ENCODE data around the gene FBXW9.

Gene FBXW9

DNA sequence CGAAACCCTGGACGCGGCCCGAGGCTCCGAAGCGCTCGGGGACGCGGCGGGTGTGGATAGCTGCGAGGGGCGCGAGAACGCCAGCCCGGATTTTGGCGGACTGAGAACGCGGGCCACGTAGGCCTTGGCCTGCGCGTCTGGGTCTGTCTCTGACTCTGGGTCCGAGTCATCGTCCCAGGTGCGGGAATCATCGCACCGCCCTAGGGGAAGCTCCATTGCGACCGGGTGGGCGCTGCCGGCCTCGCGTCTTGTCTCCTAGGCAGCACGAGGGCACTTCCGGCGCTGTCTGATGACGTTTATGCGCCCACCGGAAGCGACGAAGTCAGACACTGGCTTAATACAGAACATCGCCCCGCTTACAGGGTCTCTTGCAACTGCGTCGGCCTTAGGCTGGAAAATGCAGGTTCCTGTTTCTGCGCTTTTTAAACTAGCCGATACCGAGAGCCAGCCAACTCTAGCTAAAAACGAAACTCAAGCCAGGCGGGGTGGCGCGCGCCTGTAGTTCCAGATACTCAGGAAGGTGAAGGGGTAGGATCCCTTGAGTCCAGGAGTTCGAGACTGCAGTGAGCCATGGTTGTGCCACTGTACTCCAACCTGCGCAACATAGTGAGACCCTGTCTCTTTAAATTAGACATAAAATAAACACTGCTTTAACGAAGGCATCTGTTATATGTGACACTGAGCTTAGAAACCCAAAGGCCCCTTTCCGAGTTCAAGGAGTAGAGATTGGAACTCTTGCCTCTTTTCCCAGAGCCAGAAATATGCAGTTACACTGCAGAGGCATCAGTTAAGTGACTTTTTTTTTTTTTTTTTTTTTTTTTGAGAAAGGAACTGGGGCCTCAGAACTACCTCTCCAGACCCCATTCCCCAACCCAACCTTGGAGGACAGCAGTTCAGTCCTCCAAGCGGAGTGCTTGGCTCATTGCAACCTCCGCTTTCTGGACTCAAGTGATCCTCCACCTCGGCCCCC lies at the start of gene FBXW9:
Gene FBXW9, minus strand, starts transcription at position 266 of the 970 bp plus-strand sequence. Its CDS starts 50 bp downstream, at position 216.
- peak within 1 kb of the TSS; percentile 81 for H3K4me3 ChIP-seq (ENCODE audit: low read depth, low read length)
- TF ChIP-seq POLR2A (IDR thresholded peaks at IDR 0.05; ENCODE audit: extremely low read depth, insufficient read length) (peak; percentile 68), MYC (IDR thresholded peaks at IDR 0.05; ENCODE audit: low read depth, low read length) (peak; percentile 56; the same call in 1 of the 2 replicates)
- TF ChIP-seq, protein P1, sequence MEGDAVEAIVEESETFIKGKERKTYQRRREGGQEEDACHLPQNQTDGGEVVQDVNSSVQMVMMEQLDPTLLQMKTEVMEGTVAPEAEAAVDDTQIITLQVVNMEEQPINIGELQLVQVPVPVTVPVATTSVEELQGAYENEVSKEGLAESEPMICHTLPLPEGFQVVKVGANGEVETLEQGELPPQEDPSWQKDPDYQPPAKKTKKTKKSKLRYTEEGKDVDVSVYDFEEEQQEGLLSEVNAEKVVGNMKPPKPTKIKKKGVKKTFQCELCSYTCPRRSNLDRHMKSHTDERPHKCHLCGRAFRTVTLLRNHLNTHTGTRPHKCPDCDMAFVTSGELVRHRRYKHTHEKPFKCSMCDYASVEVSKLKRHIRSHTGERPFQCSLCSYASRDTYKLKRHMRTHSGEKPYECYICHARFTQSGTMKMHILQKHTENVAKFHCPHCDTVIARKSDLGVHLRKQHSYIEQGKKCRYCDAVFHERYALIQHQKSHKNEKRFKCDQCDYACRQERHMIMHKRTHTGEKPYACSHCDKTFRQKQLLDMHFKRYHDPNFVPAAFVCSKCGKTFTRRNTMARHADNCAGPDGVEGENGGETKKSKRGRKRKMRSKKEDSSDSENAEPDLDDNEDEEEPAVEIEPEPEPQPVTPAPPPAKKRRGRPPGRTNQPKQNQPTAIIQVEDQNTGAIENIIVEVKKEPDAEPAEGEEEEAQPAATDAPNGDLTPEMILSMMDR (IDR thresholded peaks at IDR 0.05; ENCODE audit: low read depth, low read length), result no peak
- TF ChIP-seq, protein P2, sequence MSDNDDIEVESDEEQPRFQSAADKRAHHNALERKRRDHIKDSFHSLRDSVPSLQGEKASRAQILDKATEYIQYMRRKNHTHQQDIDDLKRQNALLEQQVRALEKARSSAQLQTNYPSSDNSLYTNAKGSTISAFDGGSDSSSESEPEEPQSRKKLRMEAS (IDR thresholded peaks at IDR 0.05; ENCODE audit: low read depth, low read length), result peak; percentile 80
- DNase-seq (ENCODE audit: low read depth), result peak; percentile 97

DNA sequence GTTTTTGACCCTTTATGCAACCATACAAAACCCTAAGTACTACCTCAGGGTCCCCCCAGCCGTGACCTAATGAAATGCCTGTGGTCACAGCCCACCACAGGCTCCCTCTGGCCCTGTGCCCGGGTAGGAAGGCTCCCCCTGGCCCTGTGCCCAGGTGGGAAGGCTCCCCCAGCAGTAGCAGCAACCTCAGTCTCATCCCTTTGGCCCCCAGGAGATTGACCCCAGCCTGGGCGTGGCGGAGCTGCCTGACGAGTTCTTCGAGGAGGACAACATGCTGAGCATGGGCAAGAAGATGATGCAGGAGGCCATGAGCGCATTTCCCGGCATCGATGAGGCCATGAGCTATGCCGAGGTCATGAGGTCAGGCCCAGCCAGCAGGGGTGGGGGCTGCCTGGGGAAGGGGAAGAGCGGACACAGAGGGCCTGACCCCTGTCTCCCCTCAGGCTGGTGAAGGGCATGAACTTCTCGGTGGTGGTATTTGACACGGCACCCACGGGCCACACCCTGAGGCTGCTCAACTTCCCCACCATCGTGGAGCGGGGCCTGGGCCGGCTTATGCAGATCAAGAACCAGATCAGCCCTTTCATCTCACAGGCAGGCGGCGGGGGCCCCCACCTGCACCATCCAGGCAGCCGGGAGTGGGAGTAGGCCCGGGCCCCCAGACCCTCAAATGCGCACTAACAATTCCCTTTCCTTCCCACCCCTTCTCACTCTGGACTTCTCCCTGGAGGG lies 48.9 kb upstream of the FBXW9 start:
- no peak for TF ChIP-seq MYC (IDR thresholded peaks at IDR 0.05; ENCODE audit: low read depth, low read length)
- TF ChIP-seq, protein P1 (IDR thresholded peaks at IDR 0.05; ENCODE audit: low read depth, low read length), result no peak
- TF ChIP-seq, protein P2 (IDR thresholded peaks at IDR 0.05; ENCODE audit: low read depth, low read length), result no peak
- TF ChIP-seq POLR2A (IDR thresholded peaks at IDR 0.05; ENCODE audit: extremely low read depth, insufficient read length), result no peak
- no peak for DNase-seq (ENCODE audit: low read depth)
- H3K4me3 ChIP-seq (ENCODE audit: low read depth, low read length), result no peak overlapping the region

DNA sequence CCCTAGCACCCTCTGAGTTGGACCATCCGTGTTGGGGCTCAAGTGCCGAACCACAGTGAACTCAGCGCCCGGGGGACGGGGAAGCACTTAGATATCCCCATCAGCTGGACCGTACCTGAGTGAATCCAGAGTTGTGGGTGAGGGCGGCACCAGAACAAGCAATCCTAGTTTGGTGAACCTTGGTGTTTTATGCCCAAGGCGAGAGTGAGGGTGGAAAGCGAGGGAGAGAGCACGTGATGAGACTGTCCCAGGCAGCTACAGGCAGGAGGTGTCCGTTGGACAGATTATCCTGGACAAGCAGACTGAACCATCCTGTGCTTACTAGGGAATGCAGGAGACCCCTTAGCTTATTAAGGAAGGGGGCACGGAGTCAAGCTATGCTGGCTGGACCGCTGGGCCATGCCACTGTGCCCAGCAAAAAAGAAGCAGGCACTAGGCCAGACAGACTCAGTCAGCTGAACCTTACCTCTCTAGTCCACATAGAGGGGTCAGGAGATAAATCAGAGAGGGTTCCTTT lies 41.5 kb upstream of the FBXW9 start:
- DNase-seq (ENCODE audit: low read depth), result no peak
- H3K4me3 ChIP-seq (ENCODE audit: low read depth, low read length), result peak overlapping the region; percentile 93
- TF ChIP-seq, protein P1 (IDR thresholded peaks at IDR 0.05; ENCODE audit: low read depth, low read length), result no peak
- TF ChIP-seq POLR2A (IDR thresholded peaks at IDR 0.05; ENCODE audit: extremely low read depth, insufficient read length) (no peak), MYC (IDR thresholded peaks at IDR 0.05; ENCODE audit: low read depth, low read length) (no peak)
- TF ChIP-seq, protein P2 (IDR thresholded peaks at IDR 0.05; ENCODE audit: low read depth, low read length), result no peak

DNA sequence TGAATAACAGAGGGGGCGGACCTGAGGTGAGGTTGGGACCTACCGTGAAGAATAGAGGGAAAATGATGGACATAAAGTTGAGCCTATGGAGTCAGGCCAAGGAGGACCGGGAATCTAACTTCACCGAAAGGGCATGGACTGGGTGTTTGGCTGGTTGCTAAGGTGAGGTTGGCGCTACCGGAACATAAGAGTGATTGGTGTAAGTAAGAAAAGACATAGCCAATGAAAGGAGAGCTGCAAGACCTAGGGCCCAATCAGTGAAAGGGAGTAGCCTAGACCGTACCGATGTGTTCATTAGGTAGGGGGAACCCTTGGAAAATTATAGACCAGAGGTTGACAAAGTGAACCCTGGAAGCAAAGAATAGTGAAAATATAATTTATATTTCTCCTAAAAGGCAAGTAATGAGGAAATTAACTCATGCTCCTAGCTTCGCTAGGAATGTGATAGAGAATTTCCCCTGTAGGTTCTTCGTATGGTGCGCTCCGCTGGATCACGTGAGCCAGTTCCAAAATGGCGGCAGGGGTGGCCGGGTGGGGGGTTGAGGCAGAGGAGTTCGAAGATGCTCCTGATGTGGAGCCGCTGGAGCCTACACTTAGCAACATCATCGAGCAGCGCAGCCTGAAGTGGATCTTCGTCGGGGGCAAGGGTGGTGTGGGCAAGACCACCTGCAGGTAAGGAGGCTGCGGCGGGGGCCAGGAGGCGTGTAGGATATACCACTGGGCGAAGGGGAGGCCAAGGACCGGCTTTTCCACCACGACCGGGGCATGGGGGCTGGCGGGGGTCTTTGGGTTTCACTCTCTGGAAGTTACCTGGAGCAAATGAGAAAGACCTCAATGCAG lies 40.8 kb upstream of the FBXW9 start, which contains the start of gene GET3:
Gene GET3, plus strand, starts transcription at position 503 of the 840 bp plus-strand sequence. Its CDS starts 9 bp downstream, at position 512.
- DNase-seq (ENCODE audit: low read depth), result peak; percentile 97
- peak within 1 kb of the TSS; percentile 93 for H3K4me3 ChIP-seq (ENCODE audit: low read depth, low read length)

More for the DNA sequence above, 40.8 kb upstream of the FBXW9 start, which contains the start of gene GET3:
- TF ChIP-seq, protein P2 (IDR thresholded peaks at IDR 0.05; ENCODE audit: low read depth, low read length), result peak; percentile 78
- TF ChIP-seq POLR2A (IDR thresholded peaks at IDR 0.05; ENCODE audit: extremely low read depth, insufficient read length), result peak; percentile 52
- TF ChIP-seq, protein P1 (IDR thresholded peaks at IDR 0.05; ENCODE audit: low read depth, low read length), result no peak
